MM.1S (cell line): ENCODE measurements around the gene CTU2.

Experiments
- EZH2 ChIP-seq: fragments of 300-600 bp; sonication (generic); optimal IDR thresholded peaks from 2 replicates; pipeline ENCODE3; 2017; ENCODE audit warnings: low read depth, mild to moderate bottlenecking, antibody characterized with exemption, low read length, mixed read lengths
- TF ChIP-seq, protein P1 (sequence below): fragments of 300-600 bp; sonication (generic); IDR thresholded peaks from 2 replicates; pipeline ENCODE4 v1.5.1; 2016; ENCODE audit warnings: antibody characterized with exemption, low read length, mixed read lengths

DNA sequence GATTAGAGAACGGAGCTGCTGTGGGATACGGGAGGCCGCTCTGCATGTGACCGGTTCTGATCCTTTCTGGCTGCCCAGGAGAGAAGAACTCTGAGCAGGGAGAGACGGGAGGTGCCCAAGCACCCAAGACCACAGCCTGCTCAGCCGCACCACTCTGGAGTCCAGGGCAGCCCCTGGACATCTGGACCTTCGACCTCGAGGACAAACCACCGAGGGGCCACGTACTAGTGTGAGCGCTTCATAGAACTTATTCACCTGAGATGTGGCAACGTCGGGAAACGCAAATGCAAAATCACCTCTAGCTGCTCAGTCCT, 6.0 kb upstream of the CTU2 start:
- TF ChIP-seq, protein P1, sequence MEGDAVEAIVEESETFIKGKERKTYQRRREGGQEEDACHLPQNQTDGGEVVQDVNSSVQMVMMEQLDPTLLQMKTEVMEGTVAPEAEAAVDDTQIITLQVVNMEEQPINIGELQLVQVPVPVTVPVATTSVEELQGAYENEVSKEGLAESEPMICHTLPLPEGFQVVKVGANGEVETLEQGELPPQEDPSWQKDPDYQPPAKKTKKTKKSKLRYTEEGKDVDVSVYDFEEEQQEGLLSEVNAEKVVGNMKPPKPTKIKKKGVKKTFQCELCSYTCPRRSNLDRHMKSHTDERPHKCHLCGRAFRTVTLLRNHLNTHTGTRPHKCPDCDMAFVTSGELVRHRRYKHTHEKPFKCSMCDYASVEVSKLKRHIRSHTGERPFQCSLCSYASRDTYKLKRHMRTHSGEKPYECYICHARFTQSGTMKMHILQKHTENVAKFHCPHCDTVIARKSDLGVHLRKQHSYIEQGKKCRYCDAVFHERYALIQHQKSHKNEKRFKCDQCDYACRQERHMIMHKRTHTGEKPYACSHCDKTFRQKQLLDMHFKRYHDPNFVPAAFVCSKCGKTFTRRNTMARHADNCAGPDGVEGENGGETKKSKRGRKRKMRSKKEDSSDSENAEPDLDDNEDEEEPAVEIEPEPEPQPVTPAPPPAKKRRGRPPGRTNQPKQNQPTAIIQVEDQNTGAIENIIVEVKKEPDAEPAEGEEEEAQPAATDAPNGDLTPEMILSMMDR = no peak
- TF ChIP-seq EZH2 = no peak
